Mucosa of descending colon (tissue), 3 donors: Measurements from ENCODE around the gene STK16. TPM values are rescaled to one million over a fixed set of nuclear protein-coding genes. Genes with fewer than 3 reads are reported as not detected.

ENCODE experiments used
- ATAC-seq: fragments of 200-7000 bp; cut with Tn5 transposase; one replicate; pipeline ENCODE4 v1.9.1; 2020; ENCODE audit warnings: mild to moderate bottlenecking, moderate library complexity
- DNase-seq, 3 donors: peaks; one replicate each; pipeline ENCODE4 v3.0.0-alpha.2; 2020
- H3K36me3 ChIP-seq: fragments of 200-600 bp; one replicate; pipeline ENCODE4 v1.8.0; 2021; ENCODE audit warnings: low read depth, mild to moderate bottlenecking
- H3K4me1 ChIP-seq: fragments of 200-600 bp; one replicate; pipeline ENCODE4 v1.8.0; 2021; ENCODE audit warnings: low read depth, mild to moderate bottlenecking
- H3K4me3 ChIP-seq: fragments of 200-600 bp; one replicate; pipeline ENCODE4 v1.8.0; 2021; ENCODE audit warnings: mild to moderate bottlenecking
- H3K9me3 ChIP-seq: fragments of 200-600 bp; one replicate; pipeline ENCODE4 v1.8.0; 2021; ENCODE audit warnings: mild to moderate bottlenecking
- intact Hi-C, 2 donors: fragments of 100-400 bp; cut with DNase I in 1 of 2; cut with micrococcal nuclease in 1 of 2; formaldehyde crosslinking; loops; one replicate each; pipeline versions ENCODE4 v1.11.0 to v1.11.1; 2022; cut with DNase I, micrococcal nuclease
- total RNA-seq, 3 donors: library from RNA; stranded (reverse); fragmentation: NEBNext Ultra II Directional in 2 of 3; extraction: Animal tissue kit (Norgen Biotek cat#: 25700) in 2 of 3; gene quantifications; one replicate each; pipeline versions ENCODE4 v1.2.1 to v1.2.4, GENCODE V29; 2021 to 2023
- TF ChIP-seq, protein P1 (sequence below): fragments of 200-600 bp; IDR thresholded peaks from one replicate; pipeline ENCODE4 v1.8.0; 2022; ENCODE audit warnings: antibody characterized with exemption, mild to moderate bottlenecking
- donor health status: DM: no; HTN: no; CAD: no; lungs with moderate emphysema.
- donor health status: DM: no; HTN: no; CAD: no.
- donor health status: DM: no; HTN: yes; CAD: no.

The STK16 gene
- total RNA-seq, 3 donors from 2014 or later, result 29.7 to 37.3 (median 32.7) TPM

DNA sequence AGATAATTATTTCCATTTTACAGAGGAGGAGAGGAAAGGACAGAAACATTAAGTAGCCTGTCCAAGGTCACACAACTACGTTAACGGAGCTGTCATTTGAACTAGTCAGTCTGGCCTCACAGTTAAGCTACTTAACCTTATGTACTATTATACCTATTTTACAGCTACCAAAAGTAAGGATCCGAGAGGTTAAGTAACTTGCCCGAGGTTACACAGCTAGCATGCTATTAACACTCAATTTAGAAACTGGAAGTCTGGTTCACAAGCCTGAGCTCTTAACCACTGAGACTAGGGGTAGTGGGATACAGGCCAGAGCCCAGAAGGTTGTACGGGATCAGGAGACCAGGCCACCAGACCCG lies 511 bp upstream of the STK16 start:
- no peaks in the 10 kb centered on the region for H3K36me3 ChIP-seq
- H3K4me3 ChIP-seq, result no peak overlapping the region
- peaks cover 37% of the 10 kb centered on the region for H3K4me1 ChIP-seq
- TF ChIP-seq, protein P1, sequence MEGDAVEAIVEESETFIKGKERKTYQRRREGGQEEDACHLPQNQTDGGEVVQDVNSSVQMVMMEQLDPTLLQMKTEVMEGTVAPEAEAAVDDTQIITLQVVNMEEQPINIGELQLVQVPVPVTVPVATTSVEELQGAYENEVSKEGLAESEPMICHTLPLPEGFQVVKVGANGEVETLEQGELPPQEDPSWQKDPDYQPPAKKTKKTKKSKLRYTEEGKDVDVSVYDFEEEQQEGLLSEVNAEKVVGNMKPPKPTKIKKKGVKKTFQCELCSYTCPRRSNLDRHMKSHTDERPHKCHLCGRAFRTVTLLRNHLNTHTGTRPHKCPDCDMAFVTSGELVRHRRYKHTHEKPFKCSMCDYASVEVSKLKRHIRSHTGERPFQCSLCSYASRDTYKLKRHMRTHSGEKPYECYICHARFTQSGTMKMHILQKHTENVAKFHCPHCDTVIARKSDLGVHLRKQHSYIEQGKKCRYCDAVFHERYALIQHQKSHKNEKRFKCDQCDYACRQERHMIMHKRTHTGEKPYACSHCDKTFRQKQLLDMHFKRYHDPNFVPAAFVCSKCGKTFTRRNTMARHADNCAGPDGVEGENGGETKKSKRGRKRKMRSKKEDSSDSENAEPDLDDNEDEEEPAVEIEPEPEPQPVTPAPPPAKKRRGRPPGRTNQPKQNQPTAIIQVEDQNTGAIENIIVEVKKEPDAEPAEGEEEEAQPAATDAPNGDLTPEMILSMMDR, result no peak
- ATAC-seq, result no peak
- intact Hi-C loops, result no loop called here
- H3K9me3 ChIP-seq, result no peaks in the 10 kb centered on the region
- DNase-seq, result no peak

DNA sequence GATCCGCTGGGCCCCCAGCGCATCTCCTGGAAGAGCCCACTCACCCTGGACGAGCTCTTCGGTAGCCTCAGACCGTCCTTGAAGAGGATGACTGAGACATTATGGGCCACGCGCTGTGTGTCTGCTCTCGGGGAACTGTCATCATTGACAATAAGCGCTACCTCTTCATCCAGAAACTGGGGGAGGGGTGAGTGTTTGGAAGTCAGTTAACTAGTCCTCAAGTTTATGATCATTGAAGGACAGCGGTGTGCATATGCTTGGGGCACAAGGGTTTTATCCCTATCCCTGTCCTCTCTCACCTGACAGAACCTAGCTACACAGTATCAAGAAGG lies 586 bp downstream of the STK16 start:
- Histone ChIP-seq H3K36me3 (no peaks in the 10 kb centered on the region), H3K4me1 (peaks cover 48% of the 10 kb centered on the region), H3K4me3 (peak overlapping the region; percentile 50), H3K9me3 (no peaks in the 10 kb centered on the region)
- TF ChIP-seq, protein P1, result no peak
- DNase-seq (no peak), ATAC-seq (no peak)
- intact Hi-C loops, result no loop called here

DNA sequence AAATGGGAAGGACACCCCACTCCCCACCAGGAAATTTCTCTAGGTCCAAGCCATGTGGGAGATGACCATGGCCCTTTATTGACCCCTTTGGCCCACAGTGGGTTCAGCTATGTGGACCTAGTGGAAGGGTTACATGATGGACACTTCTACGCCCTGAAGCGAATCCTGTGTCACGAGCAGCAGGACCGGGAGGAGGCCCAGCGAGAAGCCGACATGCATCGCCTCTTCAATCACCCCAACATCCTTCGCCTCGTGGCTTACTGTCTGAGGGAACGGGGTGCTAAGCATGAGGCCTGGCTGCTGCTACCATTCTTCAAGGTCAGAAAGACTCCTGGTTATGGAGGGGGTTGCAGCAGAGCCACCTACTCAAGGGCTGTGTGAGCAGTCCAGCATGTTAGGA lies 1.3 kb downstream of the STK16 start:
- Histone ChIP-seq H3K4me3 (no peak overlapping the region), H3K4me1 (peaks cover 55% of the 10 kb centered on the region), H3K36me3 (no peaks in the 10 kb centered on the region), H3K9me3 (no peaks in the 10 kb centered on the region)
- ATAC-seq (no peak), DNase-seq (no peak)
- TF ChIP-seq, protein P1, result no peak
- intact Hi-C loops, result no loop called here

DNA sequence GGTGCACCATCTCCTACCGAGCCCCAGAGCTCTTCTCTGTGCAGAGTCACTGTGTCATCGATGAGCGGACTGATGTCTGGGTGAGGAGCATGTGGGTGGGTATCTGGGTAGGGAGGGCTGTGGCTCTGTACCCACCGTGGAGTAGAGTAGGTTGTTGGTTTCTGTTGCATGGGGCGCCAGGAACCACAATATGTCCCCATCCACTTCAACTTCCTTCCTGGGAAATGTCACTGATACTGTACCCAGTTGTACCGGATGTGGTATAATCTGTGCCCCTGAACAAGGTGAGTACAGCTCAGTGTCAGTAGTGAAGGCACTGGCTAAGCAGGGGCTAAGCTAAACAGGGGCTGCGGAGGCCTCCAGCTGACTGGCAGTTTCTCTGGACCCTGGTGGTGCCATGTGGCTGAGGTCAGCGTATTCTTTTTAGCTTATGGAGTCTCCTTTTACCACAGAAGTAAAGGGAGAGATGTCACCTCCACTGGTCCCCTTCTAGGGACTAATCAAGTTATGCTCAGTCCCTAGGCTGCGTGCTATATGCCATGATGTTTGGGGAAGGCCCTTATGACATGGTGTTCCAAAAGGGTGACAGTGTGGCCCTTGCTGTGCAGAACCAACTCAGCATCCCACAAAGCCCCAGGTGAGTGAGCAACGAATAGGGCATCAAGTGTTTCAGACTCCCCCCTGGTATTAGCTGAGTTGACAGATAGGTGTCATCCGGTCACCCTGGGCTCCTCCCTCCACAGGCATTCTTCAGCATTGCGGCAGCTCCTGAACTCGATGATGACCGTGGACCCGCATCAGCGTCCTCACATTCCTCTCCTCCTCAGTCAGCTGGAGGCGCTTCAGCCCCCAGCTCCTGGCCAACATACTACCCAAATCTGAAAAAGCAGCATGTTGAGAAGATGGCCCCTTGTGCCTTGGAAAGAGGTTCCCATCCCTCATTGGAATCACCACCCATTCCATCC lies 2.7 kb downstream of the STK16 start:
- ATAC-seq, result peak; percentile 5
- peaks cover 63% of the 10 kb centered on the region for H3K4me1 ChIP-seq
- H3K36me3 ChIP-seq, result no peaks in the 10 kb centered on the region
- no peak overlapping the region for H3K4me3 ChIP-seq
- intact Hi-C loops, result no loop called here
- no peaks in the 10 kb centered on the region for H3K9me3 ChIP-seq
- TF ChIP-seq, protein P1, result no peak
- DNase-seq, result peak in 1 of 3 donors; percentile 64

DNA sequence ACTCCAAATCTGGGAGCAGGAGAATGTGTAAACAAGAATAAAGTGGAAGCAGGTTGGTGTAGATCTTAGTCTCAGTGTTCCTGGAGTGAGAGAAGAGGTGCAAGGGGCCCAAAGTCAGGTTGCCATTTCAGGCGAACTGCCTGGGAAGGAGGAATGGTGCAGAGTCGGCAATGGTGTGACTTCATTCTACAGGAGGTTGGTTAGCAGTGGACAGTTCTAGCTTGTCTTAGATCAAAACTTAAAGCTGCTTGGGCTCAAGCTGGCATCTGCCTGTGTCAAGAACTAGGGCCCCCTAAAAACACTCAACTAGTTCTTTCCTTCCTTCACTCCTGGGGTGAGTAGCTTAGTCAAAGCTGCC lies 3.5 kb downstream of the STK16 start:
- DNase-seq (no peak), ATAC-seq (no peak)
- H3K36me3 ChIP-seq, result no peaks in the 10 kb centered on the region
- peaks cover 63% of the 10 kb centered on the region for H3K4me1 ChIP-seq
- no peak overlapping the region for H3K4me3 ChIP-seq
- no peaks in the 10 kb centered on the region for H3K9me3 ChIP-seq
- TF ChIP-seq, protein P1, result no peak
- intact Hi-C loops, result no loop called here
